BE2C (cell line): Measurements from ENCODE around the gene TMEM187.
"Not testable (repeated sequence)": the region's sequence is repeated elsewhere in the genome, so short reads cannot be mapped to it uniquely, and the experiment has no call there.

Source experiments
- DNase-seq: peaks from one replicate; pipeline ENCODE4 v3.0.0-alpha.2; 2020
- H3K27me3 ChIP-seq: fragments of 250-450 bp; sonication (Bioruptor Pico); 2 replicates; pipeline ENCODE4 v1.5.1; 2020; ENCODE audit warnings: mild to moderate bottlenecking
- H3K36me3 ChIP-seq: fragments of 250-450 bp; sonication (Bioruptor Pico); 2 replicates; pipeline ENCODE4 v1.5.1; 2020; ENCODE audit warnings: mild to moderate bottlenecking
- H3K4me1 ChIP-seq: fragments of 250-450 bp; sonication (Bioruptor Pico); 2 replicates; pipeline ENCODE4 v1.5.1; 2020
- H3K4me3 ChIP-seq: 2 replicates; pipeline ENCODE4 v1.5.1; 2011; ENCODE audit warnings: low read depth, low read length
- H3K9me3 ChIP-seq: fragments of 250-450 bp; sonication (Bioruptor Pico); 2 replicates; pipeline ENCODE4 v1.5.1; 2020
- CTCF ChIP-seq: IDR thresholded peaks from 2 replicates; pipeline ENCODE4 v1.5.1; 2012; ENCODE audit warnings: mild to moderate bottlenecking, low read depth, low read length

Gene TMEM187

DNA sequence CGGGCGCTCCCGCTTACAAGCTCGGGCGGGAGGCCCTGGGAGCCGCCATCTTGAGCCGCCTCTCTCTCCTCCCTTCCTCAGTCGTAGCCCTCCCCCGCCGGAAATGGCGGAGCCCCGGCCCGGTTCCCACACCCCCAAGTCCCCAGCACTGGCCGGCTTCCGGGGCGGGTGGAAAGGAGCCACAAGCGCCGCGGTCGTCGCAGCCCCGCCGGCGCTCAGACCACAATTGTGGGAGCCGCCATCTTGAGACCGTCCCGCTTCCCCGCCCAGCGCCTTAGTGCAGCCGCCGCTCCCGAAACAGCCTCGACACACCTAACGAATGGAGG is 1.5 kb upstream of the TMEM187 start:
- TF ChIP-seq CTCF = no peak
- H3K4me1 ChIP-seq = peaks cover 10% of the 10 kb centered on the region
- peak overlapping the region; percentile 93 for H3K4me3 ChIP-seq
- peaks cover 30% of the 10 kb centered on the region for H3K36me3 ChIP-seq
- DNase-seq = peak; percentile 89
- no peaks in the 10 kb centered on the region for H3K27me3 ChIP-seq
- H3K9me3 ChIP-seq = no peaks in the 10 kb centered on the region

GRCh38 chrX:153971450-153972367 is 845 bp upstream of the TMEM187 start, which contains the start of gene HCFC1:
Gene HCFC1 (minus strand): TSS chrX:153971818. CDS start chrX:153970840, 978 bp downstream.
- Histone ChIP-seq H3K36me3 (peaks cover 29% of the 10 kb centered on the region), H3K27me3 (no peaks in the 10 kb centered on the region), H3K4me3 (peak within 1 kb of the TSS; percentile 93), H3K9me3 (no peaks in the 10 kb centered on the region), H3K4me1 (peaks cover 7% of the 10 kb centered on the region)
- no peak for TF ChIP-seq CTCF
- DNase-seq = peak; percentile 91

DNA sequence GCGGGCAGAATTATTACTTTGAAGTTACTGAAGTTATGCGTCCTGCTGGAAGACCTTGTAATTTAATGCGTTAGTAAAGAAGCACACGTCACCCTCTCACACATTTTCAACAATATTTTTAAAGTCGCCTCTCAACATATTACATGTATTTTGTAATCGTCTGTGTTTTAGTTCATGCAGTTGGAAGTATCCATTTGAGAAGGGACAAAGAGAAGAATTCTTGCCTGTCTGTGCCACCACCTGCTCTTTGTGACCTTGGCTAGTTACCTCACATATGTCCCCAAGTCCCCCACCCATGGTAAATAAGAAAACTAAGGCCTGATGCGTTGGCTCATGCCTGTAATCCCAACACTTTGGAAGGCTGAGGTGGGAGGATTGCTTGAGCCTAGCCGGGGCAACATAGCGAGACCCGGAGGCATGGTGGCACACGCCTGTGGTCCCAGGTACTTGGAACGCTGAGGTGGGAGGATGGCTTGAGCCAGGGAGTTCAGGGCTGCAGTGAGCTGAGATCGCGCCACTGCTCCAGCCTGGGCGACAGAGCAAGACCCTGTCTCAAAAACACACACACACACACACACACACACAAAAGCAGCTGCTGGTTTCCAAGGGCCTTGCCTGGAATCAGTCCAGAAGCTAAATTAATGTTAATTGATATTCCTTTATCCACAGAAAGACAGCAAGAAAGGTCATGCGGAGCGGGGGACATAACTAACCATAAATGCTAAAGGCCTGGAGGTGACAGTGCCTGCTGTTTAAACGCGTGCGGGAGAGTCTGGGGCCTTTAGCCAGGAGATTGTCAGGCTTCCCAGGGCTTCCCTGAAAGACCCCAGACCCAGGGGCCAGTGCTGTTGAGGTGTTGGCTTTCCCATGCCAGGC is 811 bp downstream of the TMEM187 start:
- no peak for TF ChIP-seq CTCF
- Histone ChIP-seq H3K9me3 (no peaks in the 10 kb centered on the region), H3K36me3 (peaks cover 14% of the 10 kb centered on the region), H3K4me3 (peak overlapping the region; percentile 56), H3K27me3 (no peaks in the 10 kb centered on the region), H3K4me1 (peaks cover 7% of the 10 kb centered on the region)
- DNase-seq = peak; percentile 54

DNA sequence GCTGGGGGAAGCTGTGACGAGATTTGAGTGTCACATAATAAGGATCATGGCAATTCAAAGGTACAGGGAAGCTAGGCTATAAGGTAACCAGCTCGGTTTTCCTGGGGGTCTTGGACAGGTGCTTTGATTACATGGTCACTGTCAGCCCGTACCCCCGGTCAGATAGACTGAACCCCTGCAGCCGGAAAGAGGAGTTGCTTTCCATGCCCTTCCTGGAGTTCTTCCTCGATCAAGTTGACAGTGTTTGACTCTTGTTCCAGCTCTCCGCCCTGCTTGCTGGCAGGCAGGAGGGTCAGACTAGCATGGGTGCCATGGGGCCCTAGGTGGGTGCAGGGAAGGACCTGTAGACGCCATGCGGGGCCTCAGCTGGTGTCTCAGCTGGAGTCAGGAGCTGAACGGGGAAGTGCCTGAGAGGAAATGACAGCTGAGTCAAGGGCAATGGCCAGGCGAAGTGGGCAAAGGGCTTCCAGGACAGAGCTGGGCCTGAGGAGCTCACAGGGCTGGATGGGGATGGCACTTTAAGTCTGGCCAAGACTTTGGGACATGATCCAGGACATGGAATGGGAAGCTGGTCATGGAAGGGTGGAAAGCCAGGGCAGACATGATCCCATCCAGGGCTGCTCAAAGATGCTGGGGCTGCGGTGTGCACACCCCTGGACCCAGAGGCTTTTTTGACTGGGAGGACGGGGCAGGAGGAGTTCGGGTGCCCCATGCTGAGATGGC is 1.6 kb downstream of the TMEM187 start:
- DNase-seq = no peak
- H3K27me3 ChIP-seq = no peaks in the 10 kb centered on the region
- peaks cover 7% of the 10 kb centered on the region for H3K4me1 ChIP-seq
- no peak for TF ChIP-seq CTCF
- no peak overlapping the region; the same call in 1 of the 2 replicates for H3K4me3 ChIP-seq
- H3K9me3 ChIP-seq = no peaks in the 10 kb centered on the region
- peaks cover 9% of the 10 kb centered on the region for H3K36me3 ChIP-seq

GRCh38 chrX:153974726-153975286 is 2.3 kb downstream of the TMEM187 start:
- TF ChIP-seq CTCF = no peak
- no peak overlapping the region for H3K4me3 ChIP-seq
- H3K4me1 ChIP-seq = peaks cover 7% of the 10 kb centered on the region
- H3K27me3 ChIP-seq = no peaks in the 10 kb centered on the region
- no peak for DNase-seq
- no peaks in the 10 kb centered on the region for H3K9me3 ChIP-seq
- H3K36me3 ChIP-seq = peaks cover 9% of the 10 kb centered on the region

DNA sequence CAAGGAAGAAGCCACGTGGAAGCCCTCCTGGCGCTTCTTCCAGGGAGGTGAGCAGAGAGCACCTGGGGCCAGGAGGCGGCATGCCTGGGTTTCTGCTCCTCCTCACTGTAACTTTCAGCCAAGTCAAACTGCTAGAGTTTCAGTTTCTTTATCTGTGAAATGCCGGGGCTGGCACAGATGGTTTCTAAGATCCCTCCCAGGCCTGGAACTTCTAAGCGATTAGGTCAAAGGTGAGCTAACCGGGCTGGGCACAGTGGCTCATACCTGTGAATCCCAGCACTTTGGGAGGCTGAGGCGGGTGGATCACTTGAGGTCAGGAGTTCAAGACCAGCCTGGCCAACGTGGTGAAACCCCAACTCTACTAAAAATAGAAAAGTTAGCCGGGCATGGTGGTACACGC is 7.8 kb downstream of the TMEM187 start:
- not testable (repeated sequence) for H3K27me3 ChIP-seq, DNase-seq, H3K36me3 ChIP-seq, H3K9me3 ChIP-seq, H3K4me3 ChIP-seq, H3K4me1 ChIP-seq
